ENCODE results near the gene ARHGAP6. TPM values are rescaled to one million over a fixed set of nuclear protein-coding genes. Genes with fewer than 3 reads are reported as not detected.

The ARHGAP6 gene, protein sequence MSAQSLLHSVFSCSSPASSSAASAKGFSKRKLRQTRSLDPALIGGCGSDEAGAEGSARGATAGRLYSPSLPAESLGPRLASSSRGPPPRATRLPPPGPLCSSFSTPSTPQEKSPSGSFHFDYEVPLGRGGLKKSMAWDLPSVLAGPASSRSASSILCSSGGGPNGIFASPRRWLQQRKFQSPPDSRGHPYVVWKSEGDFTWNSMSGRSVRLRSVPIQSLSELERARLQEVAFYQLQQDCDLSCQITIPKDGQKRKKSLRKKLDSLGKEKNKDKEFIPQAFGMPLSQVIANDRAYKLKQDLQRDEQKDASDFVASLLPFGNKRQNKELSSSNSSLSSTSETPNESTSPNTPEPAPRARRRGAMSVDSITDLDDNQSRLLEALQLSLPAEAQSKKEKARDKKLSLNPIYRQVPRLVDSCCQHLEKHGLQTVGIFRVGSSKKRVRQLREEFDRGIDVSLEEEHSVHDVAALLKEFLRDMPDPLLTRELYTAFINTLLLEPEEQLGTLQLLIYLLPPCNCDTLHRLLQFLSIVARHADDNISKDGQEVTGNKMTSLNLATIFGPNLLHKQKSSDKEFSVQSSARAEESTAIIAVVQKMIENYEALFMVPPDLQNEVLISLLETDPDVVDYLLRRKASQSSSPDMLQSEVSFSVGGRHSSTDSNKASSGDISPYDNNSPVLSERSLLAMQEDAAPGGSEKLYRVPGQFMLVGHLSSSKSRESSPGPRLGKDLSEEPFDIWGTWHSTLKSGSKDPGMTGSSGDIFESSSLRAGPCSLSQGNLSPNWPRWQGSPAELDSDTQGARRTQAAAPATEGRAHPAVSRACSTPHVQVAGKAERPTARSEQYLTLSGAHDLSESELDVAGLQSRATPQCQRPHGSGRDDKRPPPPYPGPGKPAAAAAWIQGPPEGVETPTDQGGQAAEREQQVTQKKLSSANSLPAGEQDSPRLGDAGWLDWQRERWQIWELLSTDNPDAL (N-terminal part only)
- total RNA-seq (not detected), polyA plus RNA-seq (not detected)

DNA sequence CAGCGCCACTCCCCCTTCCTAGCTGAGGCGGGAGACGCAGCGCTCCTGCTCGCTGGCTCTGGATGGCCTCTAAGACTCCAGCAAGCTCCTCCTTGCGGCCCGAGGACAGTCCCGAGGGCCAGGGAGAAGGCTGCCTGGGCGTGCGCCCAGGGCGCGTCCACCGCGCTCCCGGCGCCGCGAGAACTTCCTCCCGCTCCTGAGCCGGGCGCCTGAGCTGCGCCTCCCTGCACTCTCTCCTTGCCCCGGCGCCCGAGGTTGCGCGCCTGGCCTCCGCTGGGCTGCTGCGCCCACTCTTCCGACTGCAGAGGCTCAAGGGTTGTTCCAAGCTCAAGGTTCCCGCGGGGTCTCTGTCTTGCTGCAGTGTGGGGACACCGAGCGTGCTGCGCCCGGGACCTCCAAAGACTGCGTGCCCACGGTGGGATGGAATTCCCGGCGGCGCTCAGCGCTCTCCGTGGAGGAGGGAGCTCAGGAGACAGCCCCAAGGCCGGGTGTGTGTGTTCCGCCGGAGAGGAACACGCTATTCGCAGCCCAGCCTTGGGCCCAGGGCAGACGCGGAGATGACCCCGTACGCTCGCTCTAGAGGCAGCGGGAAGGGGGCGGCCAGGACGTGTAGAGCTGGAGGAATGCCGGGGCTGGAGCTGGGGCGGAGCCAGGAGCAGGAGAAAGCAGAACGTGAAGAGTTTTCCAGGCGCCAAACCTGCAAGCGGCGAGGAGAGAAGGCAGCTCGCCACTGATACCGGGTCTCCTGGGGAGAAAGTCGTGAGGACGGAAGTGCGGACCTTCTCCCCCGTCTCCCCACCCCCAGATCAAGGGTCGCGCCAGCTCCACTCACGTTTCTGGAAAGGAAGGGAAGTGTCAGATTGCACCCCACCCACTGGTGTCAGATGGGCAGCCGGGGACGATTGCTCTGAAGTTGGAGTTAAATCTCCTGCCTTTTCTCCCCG, at the start of gene ARHGAP6:
Gene ARHGAP6, minus strand, starts transcription at position 753 of the 944 bp plus-strand sequence. CDS start 1,092 bp downstream, outside the sequence.
- H3K4me3 ChIP-seq (ENCODE audit: low read length), result no peak within 1 kb of the TSS
- CTCF ChIA-PET, result no interaction called here
- no peaks in the 10 kb centered on the region for H3K36me3 ChIP-seq (ENCODE audit: insufficient read depth, low read length)
- H3K36me3 Mint-ChIP-seq, result no peaks in the 10 kb centered on the region
- H3K27ac ChIP-seq (ENCODE audit: low read depth, low read length), result no peak within 1 kb of the TSS
- no peaks in the 10 kb centered on the region for H3K9me3 ChIP-seq (ENCODE audit: low read length)
- H3K4me3 Mint-ChIP-seq, result peak within 1 kb of the TSS in 1 of 7 donors; percentile 19
- H3K27ac Mint-ChIP-seq, result no peak within 1 kb of the TSS
- peaks cover 0 to 14% (median 0%) of the 10 kb centered on the region in 3 donors for H3K4me1 Mint-ChIP-seq
- H3K27me3 ChIP-seq (ENCODE audit: insufficient read depth, low read length, poor library complexity, severe bottlenecking), result no peaks in the 10 kb centered on the region
- H3K9me3 Mint-ChIP-seq, result peaks cover 0 to 3% (median 0%) of the 10 kb centered on the region in 5 donors
- POLR2A ChIA-PET, result no interaction called here
- DNase-seq, result no peak
- H3K4me1 ChIP-seq (ENCODE audit: insufficient read depth, low read length), result no peaks in the 10 kb centered on the region
- H3K27me3 Mint-ChIP-seq, result peaks cover 13 to 57% of the 10 kb centered on the region in 2 donors

DNA sequence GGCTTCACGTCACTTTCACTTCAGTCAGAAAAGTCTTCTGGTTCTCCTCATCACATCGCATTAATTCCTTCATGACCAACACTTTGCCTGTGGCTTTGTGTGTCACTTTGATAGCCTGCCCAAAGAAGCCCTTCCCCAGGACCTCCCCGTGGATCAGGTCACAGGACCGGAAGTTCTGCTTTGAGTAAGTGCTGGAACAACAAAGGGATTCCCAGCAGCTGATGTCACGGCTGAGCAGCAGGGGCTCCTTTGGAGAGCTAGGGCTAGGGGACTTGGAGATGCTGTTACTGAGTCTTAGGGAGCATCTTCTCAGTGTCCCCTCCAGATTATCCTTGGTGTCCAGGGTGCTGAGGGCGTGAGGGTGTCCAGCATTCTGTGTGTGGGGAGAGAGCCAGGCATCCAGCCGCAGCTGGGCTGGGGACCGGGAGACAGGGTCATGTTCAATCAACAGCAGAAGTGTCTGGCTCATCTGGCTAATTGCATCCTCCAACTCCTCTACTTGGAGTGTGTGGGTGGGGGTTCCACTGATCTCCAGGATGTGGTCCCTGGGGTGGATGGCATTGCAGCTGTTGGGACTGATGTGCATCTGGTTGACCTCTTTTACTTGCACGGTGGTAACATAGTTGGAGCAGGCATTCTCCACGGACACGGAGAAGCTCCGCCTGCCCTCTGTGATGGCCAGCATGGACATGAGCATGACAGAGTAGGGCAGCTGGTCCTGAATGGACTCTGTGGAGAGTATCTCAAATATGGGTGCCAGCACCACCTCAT, 39.2 kb upstream of the ARHGAP6 start:
- Mint-ChIP-seq H3K27me3 (peaks cover 10 to 14% of the 10 kb centered on the region in 2 donors), H3K4me1 (no peaks in the 10 kb centered on the region), H3K36me3 (no peaks in the 10 kb centered on the region), H3K4me3 (no peak overlapping the region), H3K27ac (no peak overlapping the region), H3K9me3 (no peaks in the 10 kb centered on the region)
- Histone ChIP-seq H3K4me1 (ENCODE audit: insufficient read depth, low read length) (no peaks in the 10 kb centered on the region), H3K9me3 (ENCODE audit: low read length) (no peaks in the 10 kb centered on the region), H3K36me3 (ENCODE audit: insufficient read depth, low read length) (no peaks in the 10 kb centered on the region), H3K27me3 (ENCODE audit: insufficient read depth, low read length, poor library complexity, severe bottlenecking) (no peaks in the 10 kb centered on the region), H3K27ac (ENCODE audit: low read depth, low read length) (no peak overlapping the region), H3K4me3 (ENCODE audit: low read length) (no peak overlapping the region)
- POLR2A ChIA-PET, result no interaction called here
- CTCF ChIA-PET, result no interaction called here
- DNase-seq, result no peak

DNA sequence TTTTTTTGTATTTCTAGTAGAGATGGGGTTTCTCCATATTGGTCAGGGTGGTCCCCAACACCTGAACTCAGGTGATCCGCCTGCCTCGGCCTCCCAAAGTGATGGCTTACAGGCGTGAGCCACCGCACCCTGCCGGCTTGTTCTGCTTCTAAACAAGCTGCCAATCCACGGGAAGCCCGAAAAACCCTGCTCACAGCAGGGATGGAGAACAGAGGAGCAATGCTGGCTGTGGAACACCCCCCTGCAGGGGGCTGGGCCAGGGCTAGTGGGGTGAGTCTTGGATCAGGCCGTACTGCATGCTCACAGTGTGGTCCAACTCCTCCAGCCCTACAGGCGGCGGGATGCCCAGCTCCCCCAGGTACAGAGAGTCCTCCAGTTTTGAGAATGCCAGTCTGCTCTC, 38.1 kb upstream of the ARHGAP6 start:
- POLR2A ChIA-PET, result no interaction called here
- Histone ChIP-seq H3K27ac (ENCODE audit: low read depth, low read length) (no peak overlapping the region), H3K27me3 (ENCODE audit: insufficient read depth, low read length, poor library complexity, severe bottlenecking) (no peaks in the 10 kb centered on the region), H3K9me3 (ENCODE audit: low read length) (no peaks in the 10 kb centered on the region), H3K4me3 (ENCODE audit: low read length) (no peak overlapping the region), H3K36me3 (ENCODE audit: insufficient read depth, low read length) (no peaks in the 10 kb centered on the region), H3K4me1 (ENCODE audit: insufficient read depth, low read length) (no peaks in the 10 kb centered on the region)
- Mint-ChIP-seq H3K36me3 (no peaks in the 10 kb centered on the region), H3K4me1 (no peaks in the 10 kb centered on the region), H3K4me3 (no peak overlapping the region), H3K27ac (no peak overlapping the region), H3K27me3 (peaks cover 10 to 15% of the 10 kb centered on the region in 2 donors), H3K9me3 (no peaks in the 10 kb centered on the region)
- CTCF ChIA-PET, result no interaction called here
- no peak for DNase-seq

DNA sequence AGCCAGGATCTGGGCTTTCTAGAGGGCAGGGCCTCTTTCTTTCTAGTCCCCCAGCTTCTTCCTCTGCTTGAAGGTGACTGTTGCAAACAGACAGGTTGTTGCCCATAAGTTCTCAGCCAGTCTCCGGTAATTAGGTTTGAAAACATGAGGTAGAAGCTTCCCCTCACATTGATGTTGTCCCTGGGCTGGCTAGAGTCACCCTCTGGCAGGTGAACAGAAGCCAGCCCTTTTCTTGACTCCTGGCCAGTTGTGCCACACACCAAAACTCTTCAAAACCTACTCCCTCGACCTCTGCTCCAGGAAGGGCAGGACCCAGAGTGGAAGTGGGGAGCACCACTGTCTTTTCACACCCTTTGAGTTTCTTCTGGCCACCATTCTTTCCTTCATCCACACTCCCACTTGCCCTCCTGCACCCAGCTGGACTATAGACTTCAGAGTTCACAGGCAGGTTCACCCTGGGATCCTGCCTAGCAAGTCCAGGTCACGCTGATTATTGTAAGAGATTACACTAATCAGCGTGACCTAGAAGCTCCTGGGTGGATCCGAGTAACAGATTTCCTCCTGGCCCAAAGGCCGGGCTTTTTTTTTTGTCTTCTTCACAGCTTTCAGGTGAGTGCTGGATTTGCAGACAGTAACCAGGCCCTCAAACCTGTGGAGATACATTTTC, 37.4 kb upstream of the ARHGAP6 start:
- no peaks in the 10 kb centered on the region for H3K4me1 ChIP-seq (ENCODE audit: insufficient read depth, low read length)
- ChIA-PET CTCF (no interaction called here), POLR2A (no interaction called here)
- no peak for DNase-seq
- Mint-ChIP-seq H3K9me3 (no peaks in the 10 kb centered on the region), H3K4me1 (no peaks in the 10 kb centered on the region), H3K4me3 (no peak overlapping the region), H3K36me3 (no peaks in the 10 kb centered on the region), H3K27ac (no peak overlapping the region), H3K27me3 (peaks cover 10 to 15% of the 10 kb centered on the region in 2 donors)
- no peak overlapping the region for H3K4me3 ChIP-seq (ENCODE audit: low read length)
- H3K36me3 ChIP-seq (ENCODE audit: insufficient read depth, low read length), result no peaks in the 10 kb centered on the region
- H3K9me3 ChIP-seq (ENCODE audit: low read length), result no peaks in the 10 kb centered on the region
- H3K27me3 ChIP-seq (ENCODE audit: insufficient read depth, low read length, poor library complexity, severe bottlenecking), result no peaks in the 10 kb centered on the region
- no peak overlapping the region for H3K27ac ChIP-seq (ENCODE audit: low read depth, low read length)

DNA sequence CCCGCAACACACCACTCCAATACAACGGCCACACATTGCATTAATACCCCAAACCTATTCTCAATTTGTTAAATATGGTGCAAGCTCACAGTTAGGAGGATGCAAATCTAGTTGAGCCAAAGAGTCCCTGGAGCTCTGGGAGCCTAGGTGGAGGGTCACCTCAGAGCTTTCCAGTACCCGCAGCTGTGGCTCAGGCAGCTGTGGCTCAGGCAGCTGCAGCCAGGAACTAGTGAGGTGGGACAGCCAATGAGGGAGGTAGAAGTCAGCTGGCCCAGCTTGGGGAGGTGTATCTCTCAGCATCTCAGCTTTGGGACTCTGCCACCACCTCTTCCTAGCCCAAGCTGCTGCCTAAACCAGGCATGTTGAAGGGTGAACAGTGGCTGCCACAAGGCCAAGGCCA, 36.7 kb upstream of the ARHGAP6 start:
- DNase-seq, result no peak
- ChIA-PET POLR2A (no interaction called here), CTCF (no interaction called here)
- Mint-ChIP-seq H3K4me1 (no peaks in the 10 kb centered on the region), H3K36me3 (no peaks in the 10 kb centered on the region), H3K27ac (no peak overlapping the region), H3K4me3 (no peak overlapping the region), H3K9me3 (no peaks in the 10 kb centered on the region), H3K27me3 (peaks cover 10 to 15% of the 10 kb centered on the region in 2 donors)
- Histone ChIP-seq H3K27ac (ENCODE audit: low read depth, low read length) (no peak overlapping the region), H3K4me3 (ENCODE audit: low read length) (no peak overlapping the region), H3K36me3 (ENCODE audit: insufficient read depth, low read length) (no peaks in the 10 kb centered on the region), H3K9me3 (ENCODE audit: low read length) (no peaks in the 10 kb centered on the region), H3K27me3 (ENCODE audit: insufficient read depth, low read length, poor library complexity, severe bottlenecking) (no peaks in the 10 kb centered on the region), H3K4me1 (ENCODE audit: insufficient read depth, low read length) (no peaks in the 10 kb centered on the region)

DNA sequence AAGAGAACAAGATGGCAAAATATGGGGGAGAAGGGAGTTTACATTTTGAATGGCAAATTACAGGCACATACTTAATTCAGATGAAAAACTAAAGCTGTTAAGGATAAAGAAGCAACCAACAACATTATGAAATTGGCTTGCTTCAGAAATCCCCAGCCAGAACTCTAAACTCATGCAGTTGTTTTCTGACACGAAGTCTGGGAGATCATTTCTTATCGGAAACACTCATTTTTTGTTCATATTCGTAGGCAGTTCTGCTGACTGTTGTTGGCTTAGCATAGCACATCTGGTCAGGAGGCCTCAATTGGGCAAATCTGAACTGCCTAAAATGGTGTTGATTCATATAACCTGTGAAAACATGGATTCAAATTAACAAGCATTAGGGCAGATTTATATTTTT, 33.0 kb upstream of the ARHGAP6 start:
- Mint-ChIP-seq H3K4me3 (no peak overlapping the region), H3K9me3 (no peaks in the 10 kb centered on the region), H3K27ac (no peak overlapping the region), H3K4me1 (no peaks in the 10 kb centered on the region), H3K36me3 (no peaks in the 10 kb centered on the region), H3K27me3 (peaks cover 15 to 20% of the 10 kb centered on the region in 2 donors)
- DNase-seq, result no peak
- Histone ChIP-seq H3K27ac (ENCODE audit: low read depth, low read length) (no peak overlapping the region), H3K9me3 (ENCODE audit: low read length) (no peaks in the 10 kb centered on the region), H3K27me3 (ENCODE audit: insufficient read depth, low read length, poor library complexity, severe bottlenecking) (no peaks in the 10 kb centered on the region), H3K36me3 (ENCODE audit: insufficient read depth, low read length) (no peaks in the 10 kb centered on the region), H3K4me3 (ENCODE audit: low read length) (no peak overlapping the region), H3K4me1 (ENCODE audit: insufficient read depth, low read length) (no peaks in the 10 kb centered on the region)
- POLR2A ChIA-PET, result no interaction called here
- CTCF ChIA-PET, result no interaction called here

DNA sequence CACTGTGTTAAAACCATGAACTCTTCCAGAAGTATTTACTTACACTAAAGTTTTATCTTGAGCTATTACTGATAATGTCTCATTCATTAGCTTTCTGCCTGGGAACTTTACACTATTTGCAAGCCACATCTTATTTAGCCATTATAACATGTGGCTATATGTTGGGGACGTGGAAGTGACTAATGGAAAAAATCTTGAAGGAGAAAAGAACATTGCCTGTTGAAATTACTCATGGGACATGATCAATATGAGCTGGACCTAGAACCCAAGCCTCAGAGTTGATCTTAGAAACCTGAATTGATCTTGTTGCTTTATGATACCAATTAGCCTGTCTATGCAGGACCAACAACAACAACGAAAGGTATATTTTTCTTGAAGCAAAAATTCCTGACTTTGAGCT, 22.5 kb upstream of the ARHGAP6 start:
- Mint-ChIP-seq H3K36me3 (no peaks in the 10 kb centered on the region), H3K27ac (no peak overlapping the region), H3K4me3 (no peak overlapping the region), H3K4me1 (no peaks in the 10 kb centered on the region), H3K9me3 (no peaks in the 10 kb centered on the region), H3K27me3 (peaks cover 9 to 11% of the 10 kb centered on the region in 2 donors)
- no peak for DNase-seq
- Histone ChIP-seq H3K27ac (ENCODE audit: low read depth, low read length) (no peak overlapping the region), H3K27me3 (ENCODE audit: insufficient read depth, low read length, poor library complexity, severe bottlenecking) (no peaks in the 10 kb centered on the region), H3K4me1 (ENCODE audit: insufficient read depth, low read length) (no peaks in the 10 kb centered on the region), H3K4me3 (ENCODE audit: low read length) (no peak overlapping the region), H3K9me3 (ENCODE audit: low read length) (no peaks in the 10 kb centered on the region), H3K36me3 (ENCODE audit: insufficient read depth, low read length) (no peaks in the 10 kb centered on the region)
- CTCF ChIA-PET, result no interaction called here
- POLR2A ChIA-PET, result no interaction called here

Data from CD8-positive, alpha-beta memory T cell (primary cell).